22Rv1 (cell line): ENCODE measurements around the gene MAP2K3.
"Not testable (repeated sequence)": the region's sequence is repeated elsewhere in the genome, so short reads cannot be mapped to it uniquely, and the experiment has no call there.

ENCODE experiments used
- H3K27ac ChIP-seq: fragments of 450-650 bp; 2 replicates; pipeline ENCODE4 v1.5.1; 2017
- ZFX ChIP-seq: fragments of 450-650 bp; IDR thresholded peaks from 2 replicates; pipeline ENCODE4 v1.6.1; 2017; ENCODE audit warnings: antibody characterized with exemption, borderline replicate concordance
- TF ChIP-seq, protein P1 (sequence below): fragments of 450-650 bp; IDR thresholded peaks from 2 replicates; pipeline ENCODE4 v1.5.1; 2017; ENCODE audit warnings: mild to moderate bottlenecking

The MAP2K3 gene

DNA sequence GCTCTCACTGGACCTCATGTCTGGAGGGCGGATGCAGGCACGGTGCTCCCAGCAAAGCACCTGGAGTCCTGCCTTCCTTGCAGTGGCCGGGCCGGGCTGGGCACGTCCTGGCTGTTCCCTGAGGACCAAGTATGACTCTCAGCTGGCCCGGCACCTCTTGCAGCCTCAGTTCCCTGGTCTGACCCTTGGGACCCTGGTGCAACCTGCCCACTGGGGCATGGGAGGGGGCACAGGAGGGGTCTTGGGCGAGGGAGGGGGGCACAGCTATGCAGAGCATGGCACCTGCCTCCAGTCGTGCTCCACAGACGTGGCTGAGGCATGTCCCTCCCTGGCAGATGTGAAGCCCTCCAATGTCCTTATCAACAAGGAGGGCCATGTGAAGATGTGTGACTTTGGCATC is 19.6 kb downstream of the MAP2K3 start:
- H3K27ac ChIP-seq, result no peak overlapping the region
- no peak for TF ChIP-seq ZFX
- TF ChIP-seq, protein P1, sequence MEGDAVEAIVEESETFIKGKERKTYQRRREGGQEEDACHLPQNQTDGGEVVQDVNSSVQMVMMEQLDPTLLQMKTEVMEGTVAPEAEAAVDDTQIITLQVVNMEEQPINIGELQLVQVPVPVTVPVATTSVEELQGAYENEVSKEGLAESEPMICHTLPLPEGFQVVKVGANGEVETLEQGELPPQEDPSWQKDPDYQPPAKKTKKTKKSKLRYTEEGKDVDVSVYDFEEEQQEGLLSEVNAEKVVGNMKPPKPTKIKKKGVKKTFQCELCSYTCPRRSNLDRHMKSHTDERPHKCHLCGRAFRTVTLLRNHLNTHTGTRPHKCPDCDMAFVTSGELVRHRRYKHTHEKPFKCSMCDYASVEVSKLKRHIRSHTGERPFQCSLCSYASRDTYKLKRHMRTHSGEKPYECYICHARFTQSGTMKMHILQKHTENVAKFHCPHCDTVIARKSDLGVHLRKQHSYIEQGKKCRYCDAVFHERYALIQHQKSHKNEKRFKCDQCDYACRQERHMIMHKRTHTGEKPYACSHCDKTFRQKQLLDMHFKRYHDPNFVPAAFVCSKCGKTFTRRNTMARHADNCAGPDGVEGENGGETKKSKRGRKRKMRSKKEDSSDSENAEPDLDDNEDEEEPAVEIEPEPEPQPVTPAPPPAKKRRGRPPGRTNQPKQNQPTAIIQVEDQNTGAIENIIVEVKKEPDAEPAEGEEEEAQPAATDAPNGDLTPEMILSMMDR, result no peak

DNA sequence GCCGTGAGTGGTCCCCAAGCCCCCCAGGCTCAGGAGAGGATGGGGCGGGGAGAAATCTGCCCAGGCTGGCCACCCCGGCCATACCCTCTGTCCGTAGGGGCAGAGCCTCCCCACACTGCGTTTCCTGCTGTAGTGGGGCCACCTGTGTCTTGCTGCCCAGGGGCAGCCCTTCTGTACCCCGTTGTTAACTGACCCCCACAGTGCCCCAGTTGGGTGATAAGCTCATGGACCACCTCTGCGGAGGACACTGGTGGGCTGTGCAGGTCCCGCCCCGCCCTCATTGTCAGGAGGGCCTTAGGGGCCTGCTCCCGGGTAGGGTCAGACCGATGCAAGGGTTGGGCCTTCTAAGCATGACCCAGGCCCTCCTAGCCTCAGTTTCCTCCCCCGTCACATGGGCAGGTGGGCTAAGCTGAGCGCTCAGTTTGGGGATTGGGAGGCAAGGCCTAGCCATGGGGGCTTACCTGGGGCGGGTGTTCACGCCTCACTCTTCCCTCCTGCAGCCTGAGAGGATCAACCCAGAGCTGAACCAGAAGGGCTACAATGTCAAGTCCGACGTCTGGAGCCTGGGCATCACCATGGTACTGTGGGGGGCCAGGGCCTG is 20.1 kb downstream of the MAP2K3 start:
- H3K27ac ChIP-seq, result not testable (repeated sequence)

DNA sequence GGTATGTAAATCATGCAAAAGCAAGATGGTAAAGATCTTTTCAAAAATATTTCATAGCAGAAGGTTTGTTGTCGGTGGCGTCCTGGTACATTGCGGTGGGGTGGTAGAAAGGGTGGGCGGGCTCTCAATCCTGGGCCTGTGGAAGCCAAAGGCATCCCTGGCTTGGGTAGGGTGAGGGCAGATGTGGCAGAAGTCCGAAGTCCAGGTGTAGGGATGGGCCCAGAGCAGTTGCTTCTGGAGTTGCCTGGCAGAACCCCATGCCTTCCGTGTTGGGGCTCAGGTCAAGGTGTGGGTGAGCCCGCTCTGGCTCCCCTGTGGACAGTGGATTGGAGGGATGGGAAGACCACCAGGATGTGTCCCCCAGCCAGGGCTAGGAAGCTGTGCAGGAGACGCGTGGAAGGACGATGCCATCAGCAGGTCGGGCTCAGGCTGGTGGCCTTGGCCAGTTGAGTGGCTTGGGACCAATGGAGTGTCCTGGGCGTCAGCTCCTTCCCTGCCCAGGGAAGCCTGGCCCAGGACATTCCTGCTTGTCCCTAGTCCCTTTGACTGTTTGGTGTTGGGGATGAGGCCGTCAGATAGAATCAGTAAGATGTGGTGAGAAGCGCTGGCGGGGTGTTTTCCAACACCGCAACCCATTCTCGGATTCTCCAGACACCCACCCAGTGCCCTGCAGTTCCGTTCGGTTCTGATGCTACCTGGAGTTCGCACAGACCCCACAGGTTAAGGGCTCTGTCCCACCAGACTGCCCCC is 21.1 kb downstream of the MAP2K3 start:
- not testable (repeated sequence) for H3K27ac ChIP-seq

DNA sequence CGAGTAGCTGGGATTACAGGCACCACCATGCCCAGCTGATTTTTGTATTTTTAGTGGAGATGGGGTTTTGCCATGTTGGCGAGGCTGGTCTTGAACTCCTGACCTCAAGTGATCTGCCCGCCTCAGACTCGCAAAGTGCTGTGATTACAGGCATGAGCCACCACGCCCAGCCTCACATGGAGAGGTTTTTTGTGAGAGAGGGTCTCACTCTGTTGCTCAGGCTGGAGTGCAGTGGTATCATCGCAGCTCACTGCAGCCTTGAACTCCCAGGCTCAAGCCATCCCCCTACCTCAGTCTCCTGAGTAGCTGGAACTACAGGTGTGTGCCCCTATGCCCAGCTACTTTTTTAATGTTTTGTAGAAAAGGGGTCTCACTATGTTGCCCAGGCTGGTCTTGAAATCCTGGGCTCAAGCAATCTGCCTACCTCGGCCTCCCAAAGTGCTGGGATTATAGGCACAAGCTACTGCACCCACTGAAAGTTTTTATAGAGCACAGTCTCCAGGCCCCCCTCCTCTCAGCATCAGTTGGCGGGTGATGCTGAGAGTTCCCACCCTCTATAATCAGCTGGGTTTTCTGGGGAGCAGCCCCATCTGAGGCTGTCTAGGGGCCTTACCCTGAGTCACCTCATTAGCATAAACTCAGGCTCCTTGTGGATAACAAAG is 22.2 kb downstream of the MAP2K3 start:
- not testable (repeated sequence) for H3K27ac ChIP-seq

DNA sequence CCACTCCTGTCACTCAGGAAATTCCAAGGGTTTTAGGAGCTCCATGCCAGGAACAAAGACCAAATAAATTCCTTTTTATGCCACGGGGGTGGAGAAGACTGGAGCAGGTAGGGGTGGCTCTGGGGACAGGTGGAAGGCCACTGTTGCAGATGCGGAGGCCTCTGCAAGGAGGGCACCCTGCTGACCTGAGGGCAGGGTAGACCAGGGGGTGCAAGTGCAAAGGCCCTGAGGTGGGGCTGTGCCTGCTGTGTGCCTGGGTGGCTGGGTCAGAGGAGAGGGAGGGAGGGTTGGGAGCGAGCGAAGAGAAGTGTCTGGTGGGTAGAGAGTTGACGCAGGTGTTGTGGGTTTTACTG is 22.7 kb downstream of the MAP2K3 start:
- not testable (repeated sequence) for H3K27ac ChIP-seq

DNA sequence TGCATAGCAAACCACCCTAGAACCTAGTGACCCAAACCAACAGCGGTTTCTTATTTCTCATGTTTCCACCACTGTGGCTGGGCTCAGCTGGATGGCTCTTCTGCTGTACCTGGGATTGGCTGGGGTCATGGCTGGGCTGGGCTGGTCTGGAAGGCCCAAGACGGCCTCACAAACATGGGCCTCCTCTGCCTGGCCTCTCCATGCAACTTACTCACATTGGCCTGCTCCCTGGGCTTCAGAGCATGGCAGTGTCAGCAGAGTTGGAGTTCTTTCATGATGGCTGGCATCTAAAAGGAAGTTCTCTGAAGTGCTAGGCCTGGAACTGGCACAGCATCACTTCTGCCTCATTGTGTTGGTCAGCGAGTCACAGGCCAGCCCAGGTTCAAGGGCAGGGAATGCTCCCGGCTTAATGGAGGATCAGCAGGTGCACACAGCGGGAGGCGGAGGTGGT is 24.4 kb downstream of the MAP2K3 start:
- not testable (repeated sequence) for H3K27ac ChIP-seq

DNA sequence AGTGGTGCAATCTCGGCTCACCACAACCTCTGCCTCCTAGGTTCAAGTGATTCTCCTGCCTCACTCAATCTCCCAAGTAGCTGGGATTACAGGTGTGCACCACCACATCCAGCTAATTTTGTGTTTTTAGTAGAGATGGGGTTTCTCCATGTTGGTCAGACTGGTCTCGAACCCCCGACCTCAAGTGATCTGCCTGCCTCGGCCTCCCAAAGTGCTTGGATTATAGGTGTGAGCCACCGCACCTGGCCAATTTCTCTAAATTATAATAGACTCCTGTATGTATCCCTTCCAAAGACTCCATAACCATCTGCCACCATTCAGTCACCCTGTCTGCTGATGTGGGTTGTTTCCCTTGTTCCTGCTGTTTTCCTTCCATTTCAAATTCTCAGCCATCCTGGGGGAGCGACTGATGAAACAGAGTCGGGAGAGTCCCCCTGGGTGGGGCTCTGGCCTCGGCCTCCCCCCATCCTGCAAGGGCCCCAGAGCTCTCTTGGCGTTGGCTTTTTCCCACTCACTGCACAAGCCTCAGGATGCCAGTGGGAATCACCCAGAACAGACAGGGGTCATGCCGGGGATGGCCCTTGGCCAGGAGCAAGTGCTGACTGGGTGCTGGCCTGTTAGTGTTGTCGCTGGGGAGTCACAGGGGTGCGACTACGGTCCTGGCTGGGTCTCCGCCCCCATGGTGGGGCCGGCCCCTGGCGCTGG is 25.7 kb downstream of the MAP2K3 start:
- H3K27ac ChIP-seq, result not testable (repeated sequence)

DNA sequence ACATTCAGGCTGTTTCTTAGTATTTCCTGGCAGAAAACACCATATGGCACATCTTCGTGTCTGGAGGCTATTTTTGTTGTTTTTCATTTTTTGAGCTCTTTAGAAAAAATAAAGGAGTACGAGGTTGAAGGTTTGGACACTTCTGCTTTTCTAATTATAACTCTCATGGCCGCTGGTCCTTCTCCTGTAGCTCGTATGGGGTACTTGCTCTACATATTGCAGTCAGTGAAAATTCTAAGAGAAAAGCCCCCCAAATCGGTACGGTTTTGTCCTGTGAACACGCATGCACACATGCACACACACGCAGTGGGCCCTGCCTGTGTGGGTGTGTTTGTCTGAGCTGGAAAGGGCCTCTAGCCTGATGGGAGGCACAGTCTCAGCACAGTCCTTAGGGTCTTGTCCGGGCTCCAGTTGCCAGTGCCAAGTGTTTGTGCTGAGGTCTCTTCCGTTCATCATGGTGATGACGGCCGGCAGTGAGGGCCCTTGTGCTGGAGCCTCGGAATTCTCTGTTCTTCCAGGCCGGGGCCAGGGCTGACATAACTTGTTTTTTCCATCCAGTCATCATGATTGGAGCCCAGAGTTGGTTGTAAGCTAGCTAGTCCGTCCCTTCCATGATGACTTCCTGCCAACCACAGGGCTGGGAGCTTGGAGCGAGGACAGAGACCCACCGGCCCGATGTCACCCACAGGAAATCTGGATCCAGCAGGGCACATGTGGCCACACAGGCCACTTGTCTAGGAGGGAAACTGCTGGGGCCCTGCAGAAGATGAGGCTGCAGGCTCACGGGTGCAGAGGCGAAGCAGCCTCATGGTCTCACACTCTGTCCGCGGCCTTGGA is 26.5 kb downstream of the MAP2K3 start:
- not testable (repeated sequence) for H3K27ac ChIP-seq

DNA sequence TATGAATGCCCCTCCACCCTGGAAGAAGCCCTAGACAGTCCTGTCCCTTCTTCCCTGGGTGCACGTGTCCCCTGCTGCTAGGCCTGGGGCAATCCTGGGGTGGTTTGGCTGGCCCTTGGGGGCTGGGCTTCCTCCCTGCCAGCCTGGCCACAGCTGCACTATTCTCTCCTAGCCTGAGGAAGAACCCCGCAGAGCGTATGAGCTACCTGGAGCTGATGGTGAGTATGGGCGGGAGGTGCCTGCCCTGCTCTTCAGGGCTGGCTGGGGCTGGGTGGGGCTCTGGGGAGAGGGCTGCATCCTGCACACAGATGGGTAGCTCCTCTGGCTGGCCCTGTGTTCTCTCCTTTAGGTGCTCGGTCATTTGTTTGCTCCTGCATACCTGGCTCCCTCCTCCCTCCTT is 28.8 kb downstream of the MAP2K3 start:
- H3K27ac ChIP-seq, result no peak overlapping the region
- no peak for TF ChIP-seq ZFX
- TF ChIP-seq, protein P1, result no peak

DNA sequence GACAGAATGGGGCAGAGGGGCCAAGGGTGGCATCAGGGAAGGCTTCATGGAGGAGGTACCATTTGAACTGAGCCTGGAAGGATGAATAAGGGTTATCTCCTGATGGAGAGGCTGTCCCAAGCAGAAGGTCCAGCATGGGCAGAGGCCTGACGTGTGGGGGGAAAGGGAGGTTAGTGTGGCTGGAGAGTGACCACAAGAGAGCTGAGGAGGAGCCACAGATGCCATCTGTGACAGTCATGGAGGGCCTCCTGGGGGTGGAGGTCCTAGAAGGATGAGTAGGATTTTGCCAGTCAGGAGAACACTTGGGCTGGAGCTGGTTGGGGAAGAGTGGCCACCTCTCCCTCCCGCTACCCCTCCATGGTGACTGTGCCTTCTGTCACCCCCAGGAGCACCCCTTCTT is 29.2 kb downstream of the MAP2K3 start:
- not testable (repeated sequence) for H3K27ac ChIP-seq

DNA sequence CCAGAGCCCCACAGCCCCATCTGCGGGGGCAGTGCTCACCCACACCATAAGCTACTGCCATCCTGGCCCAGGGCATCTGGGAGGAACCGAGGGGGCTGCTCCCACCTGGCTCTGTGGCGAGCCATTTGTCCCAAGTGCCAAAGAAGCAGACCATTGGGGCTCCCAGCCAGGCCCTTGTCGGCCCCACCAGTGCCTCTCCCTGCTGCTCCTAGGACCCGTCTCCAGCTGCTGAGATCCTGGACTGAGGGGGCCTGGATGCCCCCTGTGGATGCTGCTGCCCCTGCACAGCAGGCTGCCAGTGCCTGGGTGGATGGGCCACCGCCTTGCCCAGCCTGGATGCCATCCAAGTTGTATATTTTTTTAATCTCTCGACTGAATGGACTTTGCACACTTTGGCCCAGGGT is 29.8 kb downstream of the MAP2K3 start:
- H3K27ac ChIP-seq, result not testable (repeated sequence)

DNA sequence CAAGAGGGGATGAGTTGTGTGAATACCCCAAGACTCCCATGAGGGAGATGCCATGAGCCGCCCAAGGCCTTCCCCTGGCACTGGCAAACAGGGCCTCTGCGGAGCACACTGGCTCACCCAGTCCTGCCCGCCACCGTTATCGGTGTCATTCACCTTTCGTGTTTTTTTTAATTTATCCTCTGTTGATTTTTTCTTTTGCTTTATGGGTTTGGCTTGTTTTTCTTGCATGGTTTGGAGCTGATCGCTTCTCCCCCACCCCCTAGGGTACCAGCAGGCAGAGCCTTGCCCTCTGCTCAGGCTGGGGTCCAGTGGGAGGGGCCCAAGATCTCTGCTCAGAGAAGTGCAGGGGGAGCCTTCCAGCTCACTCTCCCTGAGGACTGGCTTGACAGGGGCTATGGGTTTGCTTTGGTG is 30.2 kb downstream of the MAP2K3 start:
- H3K27ac ChIP-seq, result not testable (repeated sequence)

DNA sequence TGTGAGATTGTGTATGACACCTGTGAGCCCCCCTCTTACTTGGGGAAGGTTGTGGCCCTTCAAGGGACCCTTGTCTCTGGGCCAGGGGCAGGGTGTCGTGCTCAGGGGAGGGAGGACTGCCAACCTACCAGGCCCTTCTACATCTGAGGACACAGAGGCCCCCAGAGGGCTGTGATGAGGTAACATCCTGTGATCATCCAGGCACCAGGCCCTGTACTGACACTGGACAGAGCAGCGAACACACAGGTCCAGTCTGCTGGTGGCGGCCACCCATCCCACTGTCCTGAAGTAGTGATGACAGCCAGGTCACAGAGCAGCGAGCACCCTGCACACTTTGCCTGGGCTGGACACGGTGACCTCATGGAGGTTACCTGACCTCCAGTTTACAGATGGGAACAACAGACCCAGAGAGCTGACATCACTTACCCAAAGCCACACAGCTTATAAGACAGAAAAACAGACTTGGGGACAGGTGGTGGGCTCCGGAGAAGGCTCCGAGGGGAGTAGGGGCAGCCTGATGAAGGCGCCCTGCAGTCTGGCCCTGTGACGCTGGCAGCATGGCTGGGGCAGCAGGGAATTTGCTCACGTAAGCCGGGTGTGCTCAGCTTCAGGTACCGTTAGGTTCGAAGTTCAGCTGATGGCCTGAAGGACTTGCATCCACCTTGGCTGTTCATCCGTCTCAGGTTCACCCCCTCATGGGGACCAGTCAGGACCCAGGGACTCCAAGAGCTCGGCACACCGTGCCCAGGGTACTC is 30.9 kb downstream of the MAP2K3 start:
- not testable (repeated sequence) for H3K27ac ChIP-seq

DNA sequence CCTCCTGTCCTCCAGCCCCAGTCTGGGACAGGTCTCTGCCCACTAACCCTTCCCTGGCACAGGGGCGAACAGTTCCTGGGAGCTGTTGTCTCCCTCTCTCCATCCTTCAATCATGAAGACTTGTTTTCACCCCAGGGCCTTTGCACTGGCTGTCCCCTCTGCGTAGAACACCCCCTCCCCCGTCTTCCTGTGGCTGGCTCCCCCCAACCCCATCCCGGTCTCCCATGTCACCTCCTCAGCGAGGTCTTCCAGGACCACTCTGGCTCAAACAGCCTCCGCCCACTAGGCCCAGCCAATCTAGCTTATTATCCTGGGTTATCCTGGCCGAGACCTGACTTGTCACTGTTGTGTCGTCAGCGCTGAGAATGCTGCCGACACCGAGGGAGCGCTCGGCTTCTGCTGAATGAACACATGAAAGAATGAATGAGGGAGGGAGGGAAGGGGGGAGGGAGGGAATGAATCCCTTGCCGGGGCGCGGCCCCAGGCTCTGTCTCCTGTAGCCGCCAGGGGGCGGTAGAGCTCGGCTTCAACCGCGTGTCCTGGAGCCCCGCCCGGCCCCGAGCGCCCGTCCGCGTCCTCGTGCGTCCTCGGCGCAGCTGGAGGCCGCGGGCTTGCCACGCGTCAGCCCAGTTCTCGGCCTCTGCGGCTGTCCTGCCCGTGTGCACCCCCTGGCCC is 31.8 kb downstream of the MAP2K3 start:
- H3K27ac ChIP-seq, result not testable (repeated sequence)

DNA sequence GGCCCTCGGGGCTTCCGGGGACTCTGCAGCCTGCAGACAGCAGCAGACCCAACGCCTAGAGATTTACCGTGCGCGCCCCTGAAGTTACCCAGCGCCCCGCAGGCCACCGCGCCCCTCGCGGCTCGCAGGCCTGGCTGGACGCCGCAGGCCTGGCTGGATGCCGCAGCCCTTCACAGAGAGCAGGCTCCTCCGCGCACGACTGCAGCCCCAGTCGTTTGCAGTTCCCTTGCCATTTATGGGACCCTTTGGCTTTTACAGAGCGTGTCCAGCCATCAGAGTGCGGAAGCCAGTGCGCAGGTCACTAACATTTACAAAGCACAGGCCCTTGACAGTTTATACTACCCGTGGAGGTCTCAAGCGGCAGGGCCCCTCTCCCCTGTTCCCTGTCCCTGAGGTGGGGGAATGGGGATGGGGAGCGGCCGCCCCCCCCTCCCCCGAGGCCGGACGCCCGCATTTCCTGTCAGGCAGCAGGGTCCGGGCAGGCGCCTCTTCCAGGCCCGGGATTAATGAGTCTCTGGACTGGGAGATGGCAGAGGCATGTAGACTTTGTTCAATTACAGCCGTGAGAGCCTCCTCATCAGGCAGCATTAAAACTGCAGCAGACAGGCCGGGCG is 32.5 kb downstream of the MAP2K3 start:
- not testable (repeated sequence) for H3K27ac ChIP-seq

DNA sequence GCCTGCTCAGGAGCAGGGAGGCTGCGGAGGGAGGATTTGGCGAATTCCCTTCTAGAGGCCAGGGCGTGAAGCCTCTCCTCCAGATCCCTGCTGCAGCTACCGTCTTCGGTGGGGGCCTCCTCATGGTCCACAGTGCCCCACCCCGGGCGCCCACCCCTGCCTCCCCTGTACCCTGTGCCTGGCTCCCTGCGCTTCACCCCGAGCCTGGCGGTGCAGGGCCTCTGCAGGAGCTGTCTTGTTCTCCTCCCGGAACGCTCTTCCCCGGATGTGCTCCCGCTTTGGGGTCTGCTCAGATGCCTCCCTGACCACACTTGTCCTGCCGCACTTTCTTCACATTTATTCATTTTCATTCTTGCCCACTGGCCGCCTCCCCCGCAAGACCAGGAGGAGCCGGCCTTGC is 33.3 kb downstream of the MAP2K3 start:
- not testable (repeated sequence) for H3K27ac ChIP-seq
